Fibroblast of lung (primary cell): ENCODE results near the gene TBC1D22A. TPM values are rescaled to one million over a fixed set of nuclear protein-coding genes. Genes with fewer than 3 reads are reported as not detected.

Experiments used
- DNase-seq, 2 donors: peaks; one replicate each; pipeline versions ENCODE4 v3.0.0 to v3.0.0-alpha.2; 2010; ENCODE audit warnings: low read depth in 2 of 2
- H2AFZ ChIP-seq: 2 replicates; pipeline ENCODE4 v1.5.1; 2012; ENCODE audit warnings: low read length, control low read depth, inconsistent platforms
- H3K27ac ChIP-seq: 2 replicates; pipeline ENCODE4 v1.5.1; 2011; ENCODE audit warnings: low read length, control low read depth; ENCODE audit not compliant: insufficient read depth
- H3K27me3 ChIP-seq: 2 replicates; pipeline ENCODE4 v1.5.1; 2011; ENCODE audit warnings: mild to moderate bottlenecking, low read length; ENCODE audit not compliant: control insufficient read depth, insufficient read depth
- H3K36me3 ChIP-seq: 2 replicates; pipeline ENCODE4 v1.5.1; 2011; ENCODE audit warnings: low read length; ENCODE audit not compliant: control insufficient read depth, insufficient read depth
- H3K4me1 ChIP-seq: 2 replicates; pipeline ENCODE4 v1.5.1; 2011; ENCODE audit warnings: low read length; ENCODE audit not compliant: control insufficient read depth, insufficient read depth; ENCODE audit errors: extremely low read depth
- H3K4me2 ChIP-seq: 2 replicates; pipeline ENCODE4 v1.5.1; 2011; ENCODE audit warnings: low read length, control low read depth; ENCODE audit not compliant: insufficient read depth; ENCODE audit errors: extremely low read depth
- H3K4me3 ChIP-seq, 4 experiments: fragments of 200-600 bp in 1 of 4; sonication (generic) in 1 of 4; replicated peaks in 1 of 4; 2 replicates each; pipeline ENCODE4 v1.5.1; 2011 to 2016; ENCODE audit warnings: low read length in 4 of 4, low read depth in 3 of 4, mild to moderate bottlenecking in 3 of 4, control low read depth in 2 of 4, inconsistent platforms in 1 of 4, mixed read lengths in 1 of 4; ENCODE audit not compliant: insufficient read depth in 1 of 4; ENCODE audit errors: control extremely low read depth in 1 of 4
- H3K79me2 ChIP-seq: 2 replicates; pipeline ENCODE4 v1.5.1; 2012; ENCODE audit warnings: mild to moderate bottlenecking, low read length, inconsistent platforms; ENCODE audit not compliant: control insufficient read depth, insufficient read depth
- H3K9ac ChIP-seq: 2 replicates; pipeline ENCODE4 v1.5.1; 2011; ENCODE audit warnings: mild to moderate bottlenecking, low read length, control low read depth; ENCODE audit not compliant: insufficient read depth
- H3K9me3 ChIP-seq: 2 replicates; pipeline ENCODE4 v1.5.1; 2012; ENCODE audit warnings: low read depth, low read length; ENCODE audit not compliant: control insufficient read depth, insufficient read depth
- H4K20me1 ChIP-seq: 2 replicates; pipeline ENCODE4 v1.5.1; 2011; ENCODE audit warnings: low read length; ENCODE audit not compliant: control insufficient read depth, insufficient read depth; ENCODE audit errors: extremely low read depth
- CTCF ChIP-seq, 2 donors: IDR thresholded peaks in 1 of 2; conservative IDR thresholded peaks in 1 of 2; 1 replicate in 1 of 2; 2 replicates in 1 of 2; pipeline ENCODE4 v1.5.1; 2011 to 2012; ENCODE audit warnings: low read length in 2 of 2, control low read depth in 1 of 2, inconsistent platforms in 1 of 2, low read depth in 1 of 2, mild to moderate bottlenecking in 1 of 2
- EZH2 ChIP-seq: IDR thresholded peaks from 2 replicates; pipeline ENCODE4 v1.5.1; 2012; ENCODE audit warnings: low read length, control low read depth, mild to moderate bottlenecking; ENCODE audit errors: missing control alignments
- polyA plus RNA-seq, 2 donors: library from polyadenylated mRNA; depleted of rRNA in 1 of 2; stranded (reverse) in 1 of 2; unstranded in 1 of 2; fragments of >200 nt; gene quantifications; 2 replicates each; pipeline ENCODE4 v1.2.1, GENCODE V29; 2011 to 2012; ENCODE audit warnings: missing spikeins in 1 of 2
- total RNA-seq: library from RNA; depleted of rRNA; stranded (reverse); fragments of >200 nt; gene quantifications from 2 replicates; pipeline ENCODE4 v1.2.1, GENCODE V29; 2014

The TBC1D22A gene
- total and polyA plus RNA-seq, 2 donors (not counting 1 experiment from before 2014, with no cell fraction given) = 11.6 to 17.6 TPM

- H3K4me1 ChIP-seq = peaks cover 26% of the 10 kb centered on the region
- no peaks in the 10 kb centered on the region for H3K36me3 ChIP-seq
- H3K4me3 ChIP-seq = no peak overlapping the region
- peak overlapping the region; percentile 93 for H3K27ac ChIP-seq
- H3K9ac ChIP-seq = no peak overlapping the region
- H4K20me1 ChIP-seq = no peaks in the 10 kb centered on the region
- TF ChIP-seq CTCF (conservative IDR thresholded peaks at IDR 0.05 in 1 of 2, IDR thresholded peaks at IDR 0.05 in 1 of 2; ENCODE audit: low read depth in 1 of 2, low read length in 2 of 2) (no peak), EZH2 (no peak)
- H3K27me3 ChIP-seq = no peaks in the 10 kb centered on the region
- H2AFZ ChIP-seq = no peak overlapping the region
- H3K9me3 ChIP-seq = no peaks in the 10 kb centered on the region
- no peaks in the 10 kb centered on the region for H3K79me2 ChIP-seq
- H3K4me2 ChIP-seq = peak overlapping the region; percentile 71
- DNase-seq = no peak
Observed at GRCh38 chr22:46934172-46934745, 171.8 kb downstream of the TBC1D22A start.

- H3K9ac ChIP-seq = no peak overlapping the region
Observed at GRCh38 chr22:46934746-46935491, 172.5 kb downstream of the TBC1D22A start.

More at GRCh38 chr22:46934746-46935491, 172.5 kb downstream of the TBC1D22A start:
- Histone ChIP-seq H3K4me1 (peaks cover 26% of the 10 kb centered on the region), H3K79me2 (no peaks in the 10 kb centered on the region), H3K27me3 (no peaks in the 10 kb centered on the region), H3K36me3 (no peaks in the 10 kb centered on the region), H2AFZ (peak overlapping the region; percentile 3), H3K4me3 (no peak overlapping the region), H3K4me2 (peak overlapping the region; percentile 71), H3K27ac (peak overlapping the region; percentile 93), H3K9me3 (no peaks in the 10 kb centered on the region), H4K20me1 (no peaks in the 10 kb centered on the region)
- DNase-seq = peak; percentile 90 to 98
- no peak for TF ChIP-seq CTCF (conservative IDR thresholded peaks at IDR 0.05 in 1 of 2, IDR thresholded peaks at IDR 0.05 in 1 of 2; ENCODE audit: low read depth in 1 of 2, low read length in 2 of 2)
- no peak for TF ChIP-seq EZH2
